Loucy (cell line): ENCODE measurements around the gene FBH1.
A peak's percentile ranks its signal among the peaks of the same experiment; 100 is the strongest.

Experiments used
- H2AFZ ChIP-seq: fragments of 200-600 bp; sonication (generic); 2 replicates; pipeline ENCODE4 v1.6.0; 2016; ENCODE audit warnings: antibody characterized with exemption, mild to moderate bottlenecking, low read length, moderate library complexity
- H3F3A ChIP-seq: fragments of 200-600 bp; 2 replicates; pipeline ENCODE4 v1.6.0; 2016; ENCODE audit warnings: antibody characterized with exemption, low read depth, mild to moderate bottlenecking
- H3K27me3 ChIP-seq: fragments of 200-600 bp; sonication (generic); 2 replicates; pipeline ENCODE4 v1.6.1; 2014; ENCODE audit warnings: low read length, mild to moderate bottlenecking; ENCODE audit not compliant: insufficient read depth, poor library complexity, severe bottlenecking
- H3K36me3 ChIP-seq: fragments of 200-600 bp; sonication (generic); 2 replicates; pipeline ENCODE4 v1.6.1; 2016; ENCODE audit warnings: low read length; ENCODE audit not compliant: insufficient read depth
- H3K4me1 ChIP-seq: fragments of 200-600 bp; sonication (generic); 2 replicates; pipeline ENCODE4 v1.5.1; 2014; ENCODE audit warnings: low read length, mild to moderate bottlenecking; ENCODE audit not compliant: insufficient read depth, poor library complexity, severe bottlenecking
- H3K4me2 ChIP-seq: fragments of 200-600 bp; sonication (generic); 2 replicates; pipeline ENCODE4 v1.6.0; 2014; ENCODE audit warnings: antibody characterized with exemption, low read length, low read depth, mild to moderate bottlenecking; ENCODE audit not compliant: poor library complexity, severe bottlenecking
- H3K4me3 ChIP-seq: fragments of 200-600 bp; sonication (generic); 2 replicates; pipeline ENCODE4 v1.5.1; 2014; ENCODE audit warnings: low read length, mild to moderate bottlenecking, mixed read lengths; ENCODE audit not compliant: poor library complexity, severe bottlenecking
- H3K79me2 ChIP-seq: fragments of 200-600 bp; sonication (generic); 2 replicates; pipeline ENCODE4 v1.6.1; 2014; ENCODE audit warnings: low read length; ENCODE audit not compliant: insufficient read depth
- H3K9ac ChIP-seq: fragments of 200-600 bp; sonication (generic); 2 replicates; pipeline ENCODE4 v1.6.0; 2014; ENCODE audit warnings: mild to moderate bottlenecking, low read depth, low read length, moderate library complexity; ENCODE audit not compliant: poor library complexity, severe bottlenecking
- H3K9me2 ChIP-seq: fragments of 200-600 bp; sonication (generic); replicated peaks from 2 replicates; pipeline ENCODE4 v1.6.1; 2016; ENCODE audit warnings: low read depth, low read length, mixed read lengths
- H3K9me3 ChIP-seq: fragments of 200-600 bp; sonication (generic); 2 replicates; pipeline ENCODE4 v1.6.1; 2014; ENCODE audit warnings: mild to moderate bottlenecking, antibody characterized with exemption, low read length, low read depth; ENCODE audit not compliant: insufficient read depth
- H4K20me1 ChIP-seq: fragments of 200-600 bp; sonication (generic); 2 replicates; pipeline ENCODE4 v1.6.0; 2014; ENCODE audit warnings: antibody characterized with exemption, low read length, mild to moderate bottlenecking; ENCODE audit not compliant: insufficient read depth, poor library complexity, severe bottlenecking
- EZH2phosphoT487 ChIP-seq: fragments of 200-600 bp; IDR thresholded peaks from 2 replicates; pipeline ENCODE4 v1.6.1; 2018; ENCODE audit warnings: antibody characterized with exemption, mild to moderate bottlenecking, moderate library complexity, borderline replicate concordance
- TF ChIP-seq, protein P1 (sequence below): fragments of 200-600 bp; sonication (generic); conservative IDR thresholded peaks from 2 replicates; pipeline ENCODE4 v1.5.1; 2014; ENCODE audit warnings: mild to moderate bottlenecking, antibody characterized with exemption, low read length

Gene FBH1

DNA sequence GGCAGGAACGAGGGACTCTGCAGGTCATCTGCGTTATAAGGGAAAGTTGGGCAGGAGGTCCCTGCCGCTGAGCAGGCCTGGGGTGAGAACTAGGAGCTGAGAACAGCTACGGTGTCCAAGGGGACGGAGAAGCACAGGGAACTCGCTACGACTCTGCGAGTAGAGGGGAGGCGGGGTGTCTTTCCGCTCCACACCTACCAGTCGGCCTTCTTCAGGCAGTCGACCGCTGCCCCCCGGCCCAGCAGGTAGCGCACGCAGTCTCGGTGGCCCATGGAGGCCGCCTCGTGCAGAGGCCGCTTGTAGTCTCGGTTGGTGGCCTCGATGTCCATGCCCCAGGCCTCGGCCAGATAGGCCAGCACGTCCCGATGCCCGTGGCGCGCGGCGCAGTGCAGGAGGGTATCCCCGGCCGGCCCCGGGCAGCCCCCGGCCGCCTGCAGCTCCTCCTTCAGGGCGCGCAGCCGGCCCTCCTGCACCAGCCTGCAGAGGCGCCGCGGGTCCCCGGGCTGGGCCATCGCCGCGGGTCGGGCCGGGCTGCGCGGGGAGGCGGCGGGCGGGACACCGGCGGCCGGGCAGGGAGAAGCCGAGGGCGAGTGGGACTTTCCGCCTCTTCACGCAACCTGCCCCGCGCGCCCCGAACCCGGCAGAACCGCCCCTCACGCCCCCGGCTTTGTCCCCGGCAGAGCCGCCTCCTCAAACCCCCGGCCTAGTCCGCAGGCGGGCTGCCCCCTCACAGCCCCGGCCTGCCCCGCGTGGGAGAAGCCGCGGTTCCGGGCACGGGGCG is 1.0 kb upstream of the FBH1 start:
- H3F3A ChIP-seq: no peaks in the 10 kb centered on the region
- H3K9me2 ChIP-seq: no peaks in the 10 kb centered on the region
- H3K9ac ChIP-seq: peak overlapping the region; percentile 81
- H3K79me2 ChIP-seq: peaks cover 64% of the 10 kb centered on the region
- H2AFZ ChIP-seq: peak overlapping the region; percentile 97
- H3K4me3 ChIP-seq: peak overlapping the region; percentile 86
- H3K4me2 ChIP-seq: peak overlapping the region; percentile 95
- peaks cover 6% of the 10 kb centered on the region; the same call in 1 of the 2 replicates for H3K36me3 ChIP-seq
- peaks cover 44% of the 10 kb centered on the region for H4K20me1 ChIP-seq
- H3K9me3 ChIP-seq: no peaks in the 10 kb centered on the region
- H3K4me1 ChIP-seq: peaks cover 45% of the 10 kb centered on the region
- no peaks in the 10 kb centered on the region for H3K27me3 ChIP-seq
- TF ChIP-seq EZH2phosphoT487: no peak
- TF ChIP-seq, protein P1, sequence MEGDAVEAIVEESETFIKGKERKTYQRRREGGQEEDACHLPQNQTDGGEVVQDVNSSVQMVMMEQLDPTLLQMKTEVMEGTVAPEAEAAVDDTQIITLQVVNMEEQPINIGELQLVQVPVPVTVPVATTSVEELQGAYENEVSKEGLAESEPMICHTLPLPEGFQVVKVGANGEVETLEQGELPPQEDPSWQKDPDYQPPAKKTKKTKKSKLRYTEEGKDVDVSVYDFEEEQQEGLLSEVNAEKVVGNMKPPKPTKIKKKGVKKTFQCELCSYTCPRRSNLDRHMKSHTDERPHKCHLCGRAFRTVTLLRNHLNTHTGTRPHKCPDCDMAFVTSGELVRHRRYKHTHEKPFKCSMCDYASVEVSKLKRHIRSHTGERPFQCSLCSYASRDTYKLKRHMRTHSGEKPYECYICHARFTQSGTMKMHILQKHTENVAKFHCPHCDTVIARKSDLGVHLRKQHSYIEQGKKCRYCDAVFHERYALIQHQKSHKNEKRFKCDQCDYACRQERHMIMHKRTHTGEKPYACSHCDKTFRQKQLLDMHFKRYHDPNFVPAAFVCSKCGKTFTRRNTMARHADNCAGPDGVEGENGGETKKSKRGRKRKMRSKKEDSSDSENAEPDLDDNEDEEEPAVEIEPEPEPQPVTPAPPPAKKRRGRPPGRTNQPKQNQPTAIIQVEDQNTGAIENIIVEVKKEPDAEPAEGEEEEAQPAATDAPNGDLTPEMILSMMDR: no peak

DNA sequence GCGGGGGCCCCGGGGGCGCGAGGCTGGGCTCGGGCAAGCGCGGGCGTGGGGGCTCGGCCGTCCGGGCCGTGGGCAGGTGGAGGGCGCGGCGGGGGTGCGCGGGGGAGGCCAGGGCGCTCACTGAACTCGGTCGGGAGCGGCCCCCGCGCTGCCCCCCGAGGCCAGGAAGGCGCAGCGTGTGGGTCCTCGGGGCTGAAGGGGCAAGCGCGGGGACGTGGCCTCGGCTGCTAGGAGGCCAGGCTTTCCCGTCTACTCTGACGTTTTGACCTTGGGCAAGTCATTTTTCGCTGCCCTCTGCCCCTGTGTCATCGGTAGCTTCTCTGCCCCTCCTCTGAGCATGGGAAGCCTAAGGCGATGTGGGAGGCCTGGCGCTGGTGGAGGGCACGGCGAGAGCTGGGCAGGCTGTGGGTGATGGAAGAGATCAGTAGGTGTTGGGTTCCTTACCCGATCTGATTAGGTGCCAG is 441 bp downstream of the FBH1 start:
- Histone ChIP-seq H4K20me1 (peaks cover 46% of the 10 kb centered on the region), H3K27me3 (no peaks in the 10 kb centered on the region), H3K36me3 (peaks cover 1% of the 10 kb centered on the region; the same call in 1 of the 2 replicates), H3F3A (no peaks in the 10 kb centered on the region), H3K4me1 (peaks cover 45% of the 10 kb centered on the region), H3K4me2 (peak overlapping the region; percentile 92), H3K9me2 (no peaks in the 10 kb centered on the region), H3K9me3 (no peaks in the 10 kb centered on the region), H3K79me2 (peaks cover 71% of the 10 kb centered on the region), H3K9ac (peak overlapping the region; percentile 88), H3K4me3 (peak overlapping the region; percentile 86), H2AFZ (peak overlapping the region; percentile 56; the same call in 1 of the 2 replicates)
- TF ChIP-seq EZH2phosphoT487: no peak
- TF ChIP-seq, protein P1: no peak

DNA sequence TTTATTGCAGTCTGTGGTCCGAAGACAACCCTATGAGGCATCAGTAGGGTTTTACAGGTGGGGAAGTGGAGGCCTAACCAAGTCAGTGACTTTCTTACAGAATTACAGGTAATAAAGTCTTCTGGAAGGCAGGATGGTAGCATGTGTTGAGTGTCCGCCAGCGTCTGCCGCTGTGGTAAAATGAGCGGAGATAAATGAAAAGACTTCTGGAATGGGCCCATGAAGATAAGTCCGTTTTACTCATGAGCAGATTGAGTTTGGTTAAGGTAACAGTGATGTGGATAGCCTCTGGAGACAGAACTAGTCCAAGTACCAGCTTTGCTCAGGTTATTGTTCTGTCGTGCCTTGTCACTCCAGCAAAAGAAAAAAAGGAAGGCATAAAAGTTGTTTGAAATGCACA is 966 bp downstream of the FBH1 start:
- H3K9me2 ChIP-seq: no peaks in the 10 kb centered on the region
- no peak overlapping the region for H2AFZ ChIP-seq
- TF ChIP-seq, protein P1: no peak
- TF ChIP-seq EZH2phosphoT487: no peak
- peaks cover 47% of the 10 kb centered on the region for H4K20me1 ChIP-seq
- peaks cover 76% of the 10 kb centered on the region for H3K79me2 ChIP-seq
- H3K4me3 ChIP-seq: peak overlapping the region; percentile 86
- H3K9me3 ChIP-seq: no peaks in the 10 kb centered on the region
- no peaks in the 10 kb centered on the region for H3K27me3 ChIP-seq
- H3K36me3 ChIP-seq: no peaks in the 10 kb centered on the region
- H3F3A ChIP-seq: no peaks in the 10 kb centered on the region
- H3K9ac ChIP-seq: peak overlapping the region; percentile 88
- H3K4me1 ChIP-seq: peaks cover 45% of the 10 kb centered on the region
- peak overlapping the region; percentile 92 for H3K4me2 ChIP-seq
